Esophagus muscularis mucosa (tissue), 4 donors: Measurements from ENCODE around the gene AXIN1.
"Not testable (repeated sequence)": the region's sequence is repeated elsewhere in the genome, so short reads cannot be mapped to it uniquely, and the experiment has no call there.

Source experiments
- CTCF ChIP-seq, 3 experiments: fragments of 200-600 bp in 2 of 3; fragments of 450-650 bp in 1 of 3; sonication (generic) in 2 of 3; IDR thresholded peaks; one replicate each; pipeline ENCODE4 v1.5.1; 2017 to 2019; ENCODE audit warnings: antibody characterized with exemption in 3 of 3, mild to moderate bottlenecking in 2 of 3, moderate library complexity in 1 of 3
- EP300 ChIP-seq: sonication (generic); formaldehyde crosslinking; IDR thresholded peaks from one replicate; pipeline ENCODE4 v1.6.1; 2017; ENCODE audit warnings: antibody characterized with exemption
- POLR2A ChIP-seq: fragments of 450-650 bp; IDR thresholded peaks from one replicate; pipeline ENCODE4 v1.6.1; 2017; ENCODE audit warnings: antibody characterized with exemption, moderate library complexity, mild to moderate bottlenecking, low read depth
- POLR2AphosphoS5 ChIP-seq, 2 donors: sonication (generic); formaldehyde crosslinking; IDR thresholded peaks; one replicate each; pipeline ENCODE4 v1.6.1; 2017; ENCODE audit warnings: antibody characterized with exemption in 2 of 2

GRCh38 chr16:378113-378820 lies 25.7 kb upstream of the AXIN1 start:
- TF ChIP-seq CTCF (IDR thresholded peaks at IDR 0.05); POLR2AphosphoS5 (IDR thresholded peaks at IDR 0.05); POLR2A; EP300: not testable (repeated sequence)
